IPS DF 4.7 (cell line): ENCODE measurements around the gene CACNA1F.

Experiments
- DNase-seq: peaks from one replicate; pipeline ENCODE4 v3.0.0-alpha.2; 2013; ENCODE audit warnings: low spot score; ENCODE audit errors: extremely low read depth

The CACNA1F gene

GRCh38 chrX:49155243-49155899 is 77.8 kb downstream of the CACNA1F start:
- DNase-seq, result no peak
